ENCODE measurements around the gene CIDEB.

Gene CIDEB

GRCh38 chr14:24309538-24310264 lies 1.9 kb upstream of the CIDEB start, which contains the start of gene LTB4R2:
TSS of gene LTB4R2 (plus strand) at chr14:24310140. CDS start at chr14:24310665, 525 bp downstream.
- Histone ChIP-seq H3K23ac (ENCODE audit: low read length in 2 of 2) (no peak within 1 kb of the TSS), H3K14ac (ENCODE audit: low read length in 2 of 2) (peak within 1 kb of the TSS in 1 of 2 experiments; percentile 39), H3K4me3 (ENCODE audit: insufficient read depth in 1 of 2, low read depth in 1 of 2, low read length in 2 of 2) (peak within 1 kb of the TSS in 1 of 2 experiments; percentile 70), H3K4me2 (ENCODE audit: low read length, poor library complexity, severe bottlenecking) (no peak within 1 kb of the TSS), H3K36me3 (ENCODE audit: control insufficient read depth in 1 of 2, insufficient read depth in 2 of 2, low read depth in 1 of 2, low read length in 2 of 2) (peaks cover 38 to 52% of the 10 kb centered on the region in 2 experiments), H3K27ac (ENCODE audit: low read length, poor library complexity, severe bottlenecking) (no peak within 1 kb of the TSS), H3K9ac (ENCODE audit: low read length) (peak within 1 kb of the TSS; percentile 63), H4K91ac (ENCODE audit: low read length) (peak within 1 kb of the TSS; percentile 52), H2BK120ac (ENCODE audit: low read depth, low read length) (no peak within 1 kb of the TSS), H3K4ac (ENCODE audit: low read depth in 1 of 2, low read length in 2 of 2) (no peak within 1 kb of the TSS), H3K27me3 (ENCODE audit: control insufficient read depth in 1 of 2, insufficient read depth in 1 of 2, low read length in 2 of 2) (no peaks in the 10 kb centered on the region), H3K79me1 (replicated peaks; ENCODE audit: low read length, poor library complexity, severe bottlenecking) (peaks cover 5% of the 10 kb centered on the region), H2AFZ (ENCODE audit: low read depth, low read length) (no peak within 1 kb of the TSS), H4K8ac (ENCODE audit: low read length) (no peak within 1 kb of the TSS), H3K4me1 (ENCODE audit: control insufficient read depth, insufficient read depth, low read depth, low read length) (peaks cover 10% of the 10 kb centered on the region), H2BK12ac (ENCODE audit: low read length in 2 of 2) (no peak within 1 kb of the TSS), H3K9me3 (ENCODE audit: control insufficient read depth, low read length) (no peaks in the 10 kb centered on the region), H2BK5ac (ENCODE audit: low read depth, low read length, poor library complexity, severe bottlenecking) (no peak within 1 kb of the TSS), H2BK15ac (ENCODE audit: low read depth, poor library complexity, severe bottlenecking) (no peak within 1 kb of the TSS), H3K18ac (ENCODE audit: low read depth in 1 of 2, low read length in 2 of 2) (no peak within 1 kb of the TSS), H2AK5ac (ENCODE audit: low read length, severe bottlenecking) (no peak within 1 kb of the TSS)
- no peak for DNase-seq
- WGBS: 93% methylated on average over 4 of the region's 5 CpGs

- Histone ChIP-seq H2AFZ (ENCODE audit: low read depth, low read length) (no peak overlapping the region), H3K14ac (ENCODE audit: low read length in 2 of 2) (no peak overlapping the region), H2AK5ac (ENCODE audit: low read length, severe bottlenecking) (no peak overlapping the region), H4K91ac (ENCODE audit: low read length) (no peak overlapping the region), H3K4ac (ENCODE audit: low read depth in 1 of 2, low read length in 2 of 2) (no peak overlapping the region), H3K9me3 (ENCODE audit: control insufficient read depth, low read length) (no peaks in the 10 kb centered on the region), H3K18ac (ENCODE audit: low read depth in 1 of 2, low read length in 2 of 2) (no peak overlapping the region), H3K79me1 (replicated peaks; ENCODE audit: low read length, poor library complexity, severe bottlenecking) (peaks cover 12% of the 10 kb centered on the region), H3K9ac (ENCODE audit: low read length) (no peak overlapping the region), H3K4me2 (ENCODE audit: low read length, poor library complexity, severe bottlenecking) (no peak overlapping the region), H3K27ac (ENCODE audit: low read length, poor library complexity, severe bottlenecking) (no peak overlapping the region), H3K23ac (ENCODE audit: low read length in 2 of 2) (no peak overlapping the region), H2BK120ac (ENCODE audit: low read depth, low read length) (no peak overlapping the region), H2BK5ac (ENCODE audit: low read depth, low read length, poor library complexity, severe bottlenecking) (no peak overlapping the region), H2BK15ac (ENCODE audit: low read depth, poor library complexity, severe bottlenecking) (no peak overlapping the region), H3K36me3 (ENCODE audit: control insufficient read depth in 1 of 2, insufficient read depth in 2 of 2, low read depth in 1 of 2, low read length in 2 of 2) (peaks cover 50 to 64% of the 10 kb centered on the region in 2 experiments), H3K4me3 (ENCODE audit: insufficient read depth in 1 of 2, low read depth in 1 of 2, low read length in 2 of 2) (no peak overlapping the region), H4K8ac (ENCODE audit: low read length) (no peak overlapping the region), H2BK12ac (ENCODE audit: low read length in 2 of 2) (no peak overlapping the region), H3K4me1 (ENCODE audit: control insufficient read depth, insufficient read depth, low read depth, low read length) (peaks cover 10% of the 10 kb centered on the region), H3K27me3 (ENCODE audit: control insufficient read depth in 1 of 2, insufficient read depth in 1 of 2, low read length in 2 of 2) (no peaks in the 10 kb centered on the region)
- WGBS: 79% methylated on average over 7 of the region's 7 CpGs
- no peak for DNase-seq
These were observed 756 bp upstream of the CIDEB start for GRCh38 chr14:24308342-24309124.

GRCh38 chr14:24307156-24307574 lies 612 bp downstream of the CIDEB start:
- H3K4ac ChIP-seq (ENCODE audit: low read depth in 1 of 2, low read length in 2 of 2): no peak overlapping the region
- peaks cover 10% of the 10 kb centered on the region for H3K4me1 ChIP-seq (ENCODE audit: control insufficient read depth, insufficient read depth, low read depth, low read length)
- H4K8ac ChIP-seq (ENCODE audit: low read length): no peak overlapping the region
- no peak overlapping the region for H3K23ac ChIP-seq (ENCODE audit: low read length in 2 of 2)
- H3K27ac ChIP-seq (ENCODE audit: low read length, poor library complexity, severe bottlenecking): no peak overlapping the region
- no peak overlapping the region for H3K18ac ChIP-seq (ENCODE audit: low read depth in 1 of 2, low read length in 2 of 2)
- peaks cover 63 to 74% of the 10 kb centered on the region in 2 experiments for H3K36me3 ChIP-seq (ENCODE audit: control insufficient read depth in 1 of 2, insufficient read depth in 2 of 2, low read depth in 1 of 2, low read length in 2 of 2)
- H2AFZ ChIP-seq (ENCODE audit: low read depth, low read length): no peak overlapping the region
- no peak overlapping the region for H3K4me3 ChIP-seq (ENCODE audit: insufficient read depth in 1 of 2, low read depth in 1 of 2, low read length in 2 of 2)
- WGBS: 85% methylated on average over 11 of the region's 11 CpGs
- no peak overlapping the region for H2BK120ac ChIP-seq (ENCODE audit: low read depth, low read length)
- no peak overlapping the region for H2BK5ac ChIP-seq (ENCODE audit: low read depth, low read length, poor library complexity, severe bottlenecking)
- H3K4me2 ChIP-seq (ENCODE audit: low read length, poor library complexity, severe bottlenecking): no peak overlapping the region
- H3K9ac ChIP-seq (ENCODE audit: low read length): no peak overlapping the region
- no peak overlapping the region for H2AK5ac ChIP-seq (ENCODE audit: low read length, severe bottlenecking)
- H2BK15ac ChIP-seq (ENCODE audit: low read depth, poor library complexity, severe bottlenecking): no peak overlapping the region
- H3K79me1 ChIP-seq (replicated peaks; ENCODE audit: low read length, poor library complexity, severe bottlenecking): peaks cover 20% of the 10 kb centered on the region
- H2BK12ac ChIP-seq (ENCODE audit: low read length in 2 of 2): no peak overlapping the region
- DNase-seq: no peak
- H3K14ac ChIP-seq (ENCODE audit: low read length in 2 of 2): no peak overlapping the region
- no peak overlapping the region for H4K91ac ChIP-seq (ENCODE audit: low read length)
- H3K9me3 ChIP-seq (ENCODE audit: control insufficient read depth, low read length): no peaks in the 10 kb centered on the region
- no peaks in the 10 kb centered on the region for H3K27me3 ChIP-seq (ENCODE audit: control insufficient read depth in 1 of 2, insufficient read depth in 1 of 2, low read length in 2 of 2)

- Histone ChIP-seq H3K27ac (ENCODE audit: low read length, poor library complexity, severe bottlenecking) (no peak overlapping the region), H3K9me3 (ENCODE audit: control insufficient read depth, low read length) (no peaks in the 10 kb centered on the region), H3K9ac (ENCODE audit: low read length) (no peak overlapping the region), H3K4me1 (ENCODE audit: control insufficient read depth, insufficient read depth, low read depth, low read length) (peaks cover 15% of the 10 kb centered on the region), H3K4me3 (ENCODE audit: insufficient read depth in 1 of 2, low read depth in 1 of 2, low read length in 2 of 2) (no peak overlapping the region), H2BK120ac (ENCODE audit: low read depth, low read length) (no peak overlapping the region), H3K14ac (ENCODE audit: low read length in 2 of 2) (no peak overlapping the region), H3K23ac (ENCODE audit: low read length in 2 of 2) (no peak overlapping the region), H3K18ac (ENCODE audit: low read depth in 1 of 2, low read length in 2 of 2) (no peak overlapping the region), H2AFZ (ENCODE audit: low read depth, low read length) (no peak overlapping the region), H2BK15ac (ENCODE audit: low read depth, poor library complexity, severe bottlenecking) (no peak overlapping the region), H3K27me3 (ENCODE audit: control insufficient read depth in 1 of 2, insufficient read depth in 1 of 2, low read length in 2 of 2) (no peaks in the 10 kb centered on the region), H2BK5ac (ENCODE audit: low read depth, low read length, poor library complexity, severe bottlenecking) (no peak overlapping the region), H3K36me3 (ENCODE audit: control insufficient read depth in 1 of 2, insufficient read depth in 2 of 2, low read depth in 1 of 2, low read length in 2 of 2) (peaks cover 57 to 71% of the 10 kb centered on the region in 2 experiments), H4K8ac (ENCODE audit: low read length) (no peak overlapping the region), H2AK5ac (ENCODE audit: low read length, severe bottlenecking) (no peak overlapping the region), H3K79me1 (replicated peaks; ENCODE audit: low read length, poor library complexity, severe bottlenecking) (peaks cover 42% of the 10 kb centered on the region), H3K4ac (ENCODE audit: low read depth in 1 of 2, low read length in 2 of 2) (no peak overlapping the region), H4K91ac (ENCODE audit: low read length) (no peak overlapping the region), H2BK12ac (ENCODE audit: low read length in 2 of 2) (no peak overlapping the region), H3K4me2 (ENCODE audit: low read length, poor library complexity, severe bottlenecking) (no peak overlapping the region)
- DNase-seq: no peak
- WGBS: 97% methylated on average over 11 of the region's 11 CpGs
These were observed 3.8 kb downstream of the CIDEB start for GRCh38 chr14:24304019-24304387.
